Left colon (tissue), 2 donors: ENCODE data around the gene VSX1. TPM values are rescaled to one million over a fixed set of nuclear protein-coding genes. Genes with fewer than 3 reads are reported as not detected.

ENCODE experiments used
- ATAC-seq: fragments of 200-7000 bp; cut with Tn5 transposase; one replicate; pipeline ENCODE4 v1.9.1; 2020; ENCODE audit warnings: mild to moderate bottlenecking, moderate library complexity
- DNase-seq, 2 donors: peaks; one replicate each; pipeline ENCODE4 v3.0.0-alpha.2; 2020
- intact Hi-C, 2 donors: fragments of 100-400 bp; cut with DNase I in 1 of 2; cut with micrococcal nuclease in 1 of 2; formaldehyde crosslinking; loops; one replicate each; pipeline versions ENCODE4 v1.11.2 to v1.14.0; 2022; cut with DNase I, micrococcal nuclease
- total RNA-seq, 2 donors: library from RNA; stranded (reverse); fragmentation: NEBNext Ultra II Directional; extraction: Animal tissue kit (Norgen Biotek cat#: 25700); gene quantifications; one replicate each; pipeline ENCODE4 v1.2.1, GENCODE V29; 2021
- donor health status: DM: no; HTN: no; CAD: no.
- donor health status: DM: yes; HTN: yes; CAD: no.

The VSX1 gene
- total RNA-seq, 2 donors from 2014 or later = not detected

DNA sequence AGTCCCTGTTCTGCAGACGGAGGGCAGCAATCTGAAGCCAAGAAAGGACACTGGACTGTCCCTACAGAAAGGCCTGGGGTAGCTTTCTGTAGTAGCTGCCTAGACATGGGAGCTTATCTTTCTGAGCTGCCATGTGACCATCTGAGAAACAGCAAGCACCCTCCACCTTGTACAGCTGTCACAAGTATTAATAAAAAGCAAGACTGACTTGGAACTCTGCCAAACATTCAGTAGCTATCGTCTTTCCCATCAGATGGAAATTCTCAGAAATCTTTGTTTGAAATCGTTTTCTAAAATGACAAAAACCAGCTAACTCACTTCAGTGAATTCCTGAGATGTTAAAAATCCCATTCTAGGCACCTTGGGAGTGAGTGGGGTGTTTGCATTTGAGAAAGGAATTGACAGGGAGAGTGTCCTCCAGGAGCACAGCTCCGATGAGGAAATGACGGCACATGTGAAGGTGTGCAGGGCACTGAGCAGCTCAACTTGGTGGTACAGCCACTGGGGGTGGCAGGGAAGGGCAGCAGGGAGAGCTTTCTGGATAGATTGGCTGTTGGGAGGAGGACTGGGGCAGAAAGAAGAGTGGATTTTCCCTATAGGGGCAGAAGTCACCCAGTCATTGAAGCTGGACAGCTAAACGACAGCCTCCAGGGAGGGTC is 48.5 kb downstream of the VSX1 start:
- intact Hi-C loops = no loop called here
- ATAC-seq (peak; percentile 61), DNase-seq (no peak)

DNA sequence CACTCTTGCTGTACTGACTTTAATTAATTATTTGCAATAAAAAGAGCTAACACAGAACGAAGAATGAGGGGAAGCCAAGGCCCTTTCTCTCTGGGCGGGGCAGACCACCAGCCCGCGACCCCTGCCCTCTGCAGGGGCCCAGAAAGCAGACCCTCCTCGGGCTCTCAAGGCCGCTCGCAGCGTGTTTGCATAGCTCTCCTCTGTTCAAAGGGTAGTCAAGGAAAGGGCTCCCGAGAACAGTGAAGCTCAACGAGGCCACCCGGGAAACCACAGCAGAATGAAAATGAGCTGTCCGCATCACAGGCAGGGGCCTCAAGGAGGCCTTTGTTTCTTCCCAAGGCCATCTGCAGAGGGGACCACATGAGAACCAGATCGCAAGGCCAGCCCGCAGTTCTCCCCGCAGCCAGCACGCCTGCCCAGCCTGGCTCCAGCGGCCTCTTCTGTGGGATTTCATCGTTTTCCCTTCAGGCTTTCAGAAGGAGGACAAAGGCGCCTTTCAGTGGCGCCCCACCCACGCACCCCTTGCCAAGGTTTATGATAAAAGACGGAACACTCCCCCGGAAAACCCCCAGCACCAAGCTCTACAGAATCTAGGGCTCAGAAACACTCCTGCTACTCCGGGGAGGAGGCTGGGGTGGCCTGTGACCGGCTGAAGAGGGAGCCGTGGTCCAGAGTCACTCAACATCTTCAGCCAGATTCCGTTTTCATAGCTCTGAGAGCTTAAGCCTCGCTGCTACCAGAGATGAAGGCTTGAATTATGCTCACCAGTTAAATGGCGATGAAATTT is 49.3 kb downstream of the VSX1 start:
- intact Hi-C loops = no loop called here
- ATAC-seq (peak; percentile 69), DNase-seq (peak; percentile 63 to 69)

DNA sequence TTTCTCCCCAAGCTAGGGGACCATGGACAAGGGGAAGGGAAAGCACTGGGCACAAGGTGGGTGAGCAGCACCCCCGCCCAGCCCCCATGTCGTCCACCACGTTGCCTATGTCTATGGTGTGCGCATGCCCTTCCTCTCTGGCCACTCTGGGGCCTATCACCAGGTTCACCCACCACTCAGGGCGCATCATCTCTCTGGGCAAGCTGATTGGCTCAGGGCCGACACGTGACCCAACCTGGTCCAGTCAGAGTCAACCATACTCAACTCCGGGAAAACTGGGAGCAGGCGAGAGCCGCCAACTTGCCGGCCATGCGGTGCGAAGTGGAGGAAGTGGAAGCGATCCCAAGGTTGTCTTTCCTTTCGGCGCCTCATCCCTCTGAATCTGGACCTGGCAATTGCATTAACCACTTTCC is 49.9 kb downstream of the VSX1 start:
- no peak for ATAC-seq

DNA sequence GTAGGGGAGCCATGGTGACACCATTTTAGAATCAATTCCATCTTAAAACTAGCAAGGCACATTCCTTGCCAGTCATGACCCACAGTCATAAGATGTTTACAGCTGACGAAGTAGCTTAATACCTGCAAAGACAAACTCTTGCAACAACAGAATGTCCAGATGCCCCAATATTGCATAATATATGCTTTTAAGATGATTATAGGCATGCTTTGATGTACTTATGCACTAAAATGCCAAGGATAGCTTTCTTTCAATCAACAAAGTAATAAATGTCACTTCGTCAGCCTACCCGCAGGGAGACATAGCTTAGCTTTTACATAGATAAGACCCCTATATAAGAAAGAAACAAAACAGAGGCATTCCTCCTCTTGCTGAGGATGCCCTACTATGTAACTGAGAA is 50.7 kb downstream of the VSX1 start:
- intact Hi-C loops = no loop called here
- ATAC-seq (no peak), DNase-seq (no peak)

More for the DNA sequence above, 49.9 kb downstream of the VSX1 start:
- no peak for DNase-seq
- intact Hi-C loops = no loop called here

DNA sequence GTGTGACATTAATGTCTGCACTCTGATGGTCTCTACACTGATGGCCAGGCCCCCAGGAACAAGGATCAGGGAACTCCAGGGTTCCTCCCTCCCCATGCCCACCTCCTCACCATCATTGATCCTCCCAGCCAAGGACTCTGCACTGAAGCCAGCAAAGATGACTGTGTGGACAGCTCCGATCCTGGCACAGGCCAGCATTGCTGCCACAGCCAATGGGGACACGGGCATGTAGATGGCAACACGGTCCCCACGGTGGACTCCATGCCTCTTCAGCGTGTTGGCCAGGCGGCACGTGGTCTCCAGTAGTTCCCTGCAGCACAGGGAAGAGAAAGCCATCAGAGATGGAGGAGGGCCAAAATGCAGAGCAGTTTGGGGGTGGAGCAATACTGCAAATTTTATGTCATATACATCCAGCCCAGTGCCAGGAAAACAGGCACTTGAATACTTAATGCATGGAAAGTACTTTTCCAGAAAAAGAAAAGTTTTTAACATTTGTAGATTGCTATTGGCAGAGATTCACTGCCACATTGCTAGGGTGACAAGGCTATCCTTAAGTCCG is 51.2 kb downstream of the VSX1 start:
- no peak for ATAC-seq
- intact Hi-C loops = no loop called here
- no peak for DNase-seq

DNA sequence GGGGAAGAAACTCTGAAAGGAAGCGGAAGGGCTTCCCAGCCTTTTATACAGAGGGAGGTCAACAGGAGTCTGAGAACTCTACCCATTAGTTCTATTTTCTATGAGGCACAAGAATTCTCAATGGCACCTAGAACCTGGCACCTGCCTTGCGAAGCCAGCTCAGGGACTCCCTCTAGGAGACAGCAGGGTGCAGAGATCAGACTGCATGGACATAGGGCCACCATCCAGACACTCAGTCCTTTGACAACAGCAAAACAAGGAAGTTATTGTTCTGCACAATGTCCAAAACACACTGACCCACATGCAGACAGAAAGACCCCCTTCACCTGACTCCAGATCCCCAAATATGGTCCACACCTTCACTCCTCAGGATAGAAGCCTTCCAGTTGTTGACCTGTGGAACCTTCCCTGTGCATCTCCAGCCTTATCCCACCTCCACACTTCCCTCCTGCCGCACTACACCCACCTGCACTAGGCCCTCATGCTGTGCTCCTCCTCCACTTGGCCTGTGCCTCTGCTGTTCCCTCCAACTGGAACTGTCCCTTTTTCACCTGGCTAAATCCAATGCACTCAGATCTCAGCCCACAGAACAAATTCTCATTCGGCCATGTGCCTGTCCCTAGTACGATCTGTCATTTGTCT is 51.8 kb downstream of the VSX1 start:
- no peak for DNase-seq
- no peak for ATAC-seq
- intact Hi-C loops = no loop called here

DNA sequence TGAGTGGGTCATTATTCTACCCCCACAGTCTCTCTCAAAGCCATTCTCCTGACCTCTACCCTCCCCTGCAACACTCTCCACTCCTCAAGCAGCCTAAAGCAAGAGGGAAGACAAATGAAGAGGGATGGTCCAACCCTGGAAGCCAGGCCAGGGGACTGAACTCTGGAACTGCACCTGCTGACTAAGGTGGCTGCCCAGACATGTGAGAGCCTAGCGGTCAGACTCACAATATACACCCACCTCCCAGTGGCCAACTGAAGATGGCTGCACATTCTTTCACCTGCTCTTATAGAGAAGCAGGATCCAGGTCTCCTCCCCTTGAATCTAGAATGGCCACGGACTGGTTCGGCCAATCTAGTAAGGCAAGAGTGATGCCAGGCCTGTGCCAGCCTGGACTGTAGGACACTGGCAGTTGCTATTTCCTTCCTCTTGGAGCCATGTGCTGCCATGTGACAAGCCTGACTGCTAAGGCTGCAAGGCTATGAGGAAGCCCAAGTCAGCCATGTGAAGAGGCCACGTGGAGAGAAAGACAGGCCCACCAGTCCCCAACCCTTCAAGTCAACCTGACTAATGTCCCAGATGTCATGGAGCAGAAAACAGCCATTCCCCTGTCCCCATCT is 55.8 kb downstream of the VSX1 start:
- DNase-seq = peak in 1 of 2 donors; percentile 27
- intact Hi-C loops = no loop called here
- ATAC-seq = no peak

Other genes with a start within 250 kb of the VSX1 start
- 1 to 10 TPM in 1 of 2 donors, under 1 TPM in 1; 0.85 to 1.8 TPM for gene CST7, start 132.9 kb downstream of the VSX1 start, total RNA-seq
- gene APMAP, start 89.4 kb downstream of the VSX1 start, total RNA-seq = 10 to 100 TPM; 44.5 to 53.4 TPM
- gene ACSS1, start 24.0 kb downstream of the VSX1 start, total RNA-seq = 10 to 100 TPM; 37.8 to 43.6 TPM
- gene ENTPD6, start 113.6 kb upstream of the VSX1 start, total RNA-seq = 100 to 1,000 TPM; 135 to 157 TPM
- 100 to 1,000 TPM; 275 to 329 TPM for gene PYGB, start 165.9 kb upstream of the VSX1 start, total RNA-seq